Stimulated activated CD8-positive, alpha-beta memory T cell treated with anti-CD3 and anti-CD28 coated beads, Interleukin-7, amount 100 ng/mL, for 24 hours (primary cell): ENCODE results near the gene RHBDD1.

Experiments
- DNase-seq: peaks from one replicate; pipeline ENCODE4 v3.0.0-alpha.2; 2020; ENCODE audit warnings: low read depth

Gene RHBDD1

DNA sequence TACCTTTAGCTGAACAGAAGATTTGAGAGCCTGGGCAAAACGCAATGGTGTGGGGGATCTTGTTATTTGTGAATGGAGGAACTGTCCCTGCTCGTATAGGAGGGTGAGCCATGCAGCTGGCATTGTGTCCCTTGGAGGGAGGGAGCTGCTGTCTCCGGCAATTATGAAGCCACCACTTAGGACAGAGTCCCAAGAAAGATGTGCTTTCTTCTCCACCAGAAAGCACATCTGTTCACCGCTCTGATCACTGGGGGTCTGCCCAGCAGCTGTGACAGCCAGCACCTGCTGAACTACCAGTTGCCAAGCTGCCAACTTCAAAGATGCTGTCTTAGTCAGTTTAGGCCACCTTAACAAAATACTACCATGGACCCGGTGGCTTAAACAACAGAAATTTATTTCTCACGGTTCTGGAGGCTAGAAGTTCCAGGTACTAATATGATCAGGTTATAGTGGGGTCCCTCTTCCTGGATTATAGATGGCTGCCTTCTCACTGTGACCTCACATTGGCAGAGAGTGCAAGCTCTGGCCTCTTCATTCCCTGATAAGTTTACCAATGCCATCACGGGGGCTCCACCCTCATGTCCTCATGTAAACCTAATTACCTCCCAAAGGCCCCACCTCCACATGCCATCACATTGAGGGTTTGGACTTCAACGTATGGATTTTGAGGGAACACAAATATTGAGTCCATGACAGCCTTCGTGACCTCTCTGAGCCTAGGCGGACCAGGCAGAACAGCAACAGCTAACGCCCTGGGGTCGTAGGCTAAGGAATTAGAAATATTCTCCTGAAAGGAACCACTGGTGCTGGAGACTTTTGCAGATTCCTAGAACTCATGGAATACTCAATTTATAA lies 148.3 kb downstream of the RHBDD1 start:
- no peak for DNase-seq

DNA sequence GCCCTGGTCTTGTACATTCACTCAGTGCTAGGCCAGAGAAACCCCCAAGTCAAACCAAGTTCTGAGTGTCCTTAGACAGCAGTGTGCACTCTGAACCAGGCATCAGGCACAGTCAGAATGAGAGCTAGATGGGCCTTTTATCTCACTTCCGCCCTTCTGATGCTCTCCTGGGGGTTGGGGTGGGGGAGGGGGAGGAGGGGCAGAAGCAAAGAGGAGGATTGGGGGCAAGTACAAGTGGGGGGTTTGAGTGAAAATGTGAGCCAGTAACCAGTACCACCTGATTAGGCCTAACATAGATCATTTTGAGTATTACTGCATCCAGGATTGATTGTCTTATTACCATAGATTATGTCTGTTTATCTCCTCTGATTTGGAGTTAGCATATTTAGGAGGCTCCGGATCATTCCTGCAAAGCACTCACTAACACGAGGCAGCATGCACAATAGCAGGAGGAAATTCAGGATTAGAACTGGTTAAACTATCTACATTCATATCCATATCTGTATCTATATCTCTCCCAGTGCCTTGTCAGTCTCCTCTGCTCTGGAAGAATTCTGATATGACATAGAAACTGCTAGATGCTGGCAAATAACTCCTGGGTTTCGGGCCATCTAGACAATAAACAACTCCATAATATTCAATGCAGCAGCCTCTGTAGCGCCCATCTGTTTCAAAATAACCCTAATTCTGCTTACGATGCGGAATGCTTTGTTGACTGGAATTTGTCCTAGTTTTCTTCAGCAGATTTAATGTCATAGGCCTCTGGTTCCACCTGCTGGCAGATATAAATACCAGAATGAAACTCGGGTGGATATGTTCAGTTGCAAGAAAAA lies 149.1 kb downstream of the RHBDD1 start:
- DNase-seq = no peak

GRCh38 chr2:226985583-226985946 lies 149.7 kb downstream of the RHBDD1 start:
- no peak for DNase-seq

DNA sequence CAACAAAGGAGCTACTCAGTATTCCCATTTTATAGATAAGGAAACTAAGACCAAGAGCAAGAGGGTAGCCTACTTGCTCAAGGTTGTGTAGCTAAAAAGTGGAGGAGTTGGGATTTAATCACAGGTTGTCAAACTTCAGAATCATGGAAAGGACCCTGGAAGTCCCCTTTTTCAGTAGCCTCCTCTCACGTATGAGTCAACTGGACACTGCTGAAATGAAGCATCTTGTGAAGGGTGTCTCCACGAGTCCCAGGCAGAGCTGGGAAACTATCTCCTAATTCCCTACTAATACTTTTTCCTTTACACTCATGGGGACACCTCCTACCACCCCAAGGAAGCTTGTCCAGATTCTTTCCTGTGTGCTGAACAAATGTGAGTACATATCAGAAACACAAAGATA lies 155.8 kb downstream of the RHBDD1 start:
- DNase-seq = no peak

- DNase-seq = no peak
Observed at GRCh38 chr2:226993171-226993570, 157.3 kb downstream of the RHBDD1 start.

DNA sequence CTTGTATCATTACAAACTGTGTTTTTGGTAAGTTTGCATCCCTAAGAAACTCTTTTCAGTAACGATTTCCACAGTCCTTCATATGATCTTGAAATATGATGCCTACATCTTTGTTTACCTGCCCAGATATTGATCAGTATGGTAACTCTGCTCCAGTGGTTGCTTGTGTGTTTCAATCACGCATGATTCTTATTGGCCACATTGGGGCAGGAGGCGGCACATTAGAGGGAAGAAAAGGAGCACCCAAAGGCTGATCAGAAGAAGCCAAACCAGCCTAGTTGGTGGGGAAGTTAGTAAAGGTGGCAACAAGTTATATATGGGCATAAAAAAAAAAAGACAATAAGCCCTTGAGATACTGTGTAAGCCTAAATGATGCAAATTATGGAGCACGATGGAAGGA lies 158.9 kb downstream of the RHBDD1 start:
- no peak for DNase-seq

GRCh38 chr2:226995625-226996041 lies 159.8 kb downstream of the RHBDD1 start:
- DNase-seq = peak; percentile 7

- DNase-seq = no peak
Observed at GRCh38 chr2:226999661-227000060, 163.8 kb downstream of the RHBDD1 start.

GRCh38 chr2:227000123-227000522 lies 164.3 kb downstream of the RHBDD1 start:
- no peak for DNase-seq

DNA sequence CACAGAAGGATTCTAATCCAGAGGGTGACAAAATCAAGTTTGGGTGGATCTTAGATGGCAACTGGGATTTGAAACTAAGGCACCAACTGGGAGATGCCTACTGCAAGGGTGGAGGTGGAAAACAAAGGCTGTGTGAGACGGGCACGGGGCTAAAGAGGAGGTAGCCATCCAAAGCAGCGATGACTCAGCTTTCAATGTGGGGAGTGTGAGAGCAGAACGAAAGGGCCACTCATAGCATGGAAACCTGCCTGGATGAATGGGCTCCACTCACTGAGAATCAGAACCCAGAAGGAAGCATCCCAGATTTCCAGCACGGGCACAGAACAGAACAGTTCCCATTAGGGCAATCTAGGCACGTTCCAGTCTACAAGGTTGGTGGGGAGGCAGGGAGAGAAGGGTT lies 168.6 kb downstream of the RHBDD1 start:
- no peak for DNase-seq

DNA sequence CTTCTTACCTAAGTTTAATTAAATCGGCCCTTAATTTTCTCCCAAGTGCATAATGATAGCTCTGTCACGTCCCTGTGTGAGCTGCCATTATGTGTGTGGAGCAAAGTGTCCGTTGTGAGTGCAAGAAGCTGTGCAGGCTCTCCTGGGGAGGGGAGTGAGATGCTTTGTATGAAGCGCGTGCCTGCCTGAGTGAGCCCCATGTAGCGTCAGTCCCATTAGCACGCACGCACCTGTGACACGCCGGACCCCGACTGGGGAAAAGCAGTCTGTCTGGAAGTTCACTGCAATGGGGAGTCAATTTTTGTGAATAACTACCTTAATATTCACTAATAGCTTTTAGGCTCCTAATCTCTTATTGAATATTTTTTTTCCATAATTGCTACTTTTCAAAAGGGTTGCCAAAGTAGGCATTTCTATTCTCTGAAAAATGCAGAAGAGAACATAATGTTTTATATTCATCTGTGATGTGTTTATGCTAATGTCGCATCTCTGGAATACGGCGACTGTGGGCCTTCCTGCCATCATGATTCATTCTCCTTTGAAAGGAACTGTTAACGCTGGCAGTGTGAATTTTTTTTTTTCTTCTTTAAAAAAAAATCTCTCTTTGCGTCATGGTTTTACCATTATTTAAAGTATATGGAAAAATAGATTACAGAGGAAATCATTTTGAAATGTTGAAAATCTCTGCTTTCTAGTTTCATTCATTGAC lies 170.5 kb downstream of the RHBDD1 start:
- no peak for DNase-seq

DNA sequence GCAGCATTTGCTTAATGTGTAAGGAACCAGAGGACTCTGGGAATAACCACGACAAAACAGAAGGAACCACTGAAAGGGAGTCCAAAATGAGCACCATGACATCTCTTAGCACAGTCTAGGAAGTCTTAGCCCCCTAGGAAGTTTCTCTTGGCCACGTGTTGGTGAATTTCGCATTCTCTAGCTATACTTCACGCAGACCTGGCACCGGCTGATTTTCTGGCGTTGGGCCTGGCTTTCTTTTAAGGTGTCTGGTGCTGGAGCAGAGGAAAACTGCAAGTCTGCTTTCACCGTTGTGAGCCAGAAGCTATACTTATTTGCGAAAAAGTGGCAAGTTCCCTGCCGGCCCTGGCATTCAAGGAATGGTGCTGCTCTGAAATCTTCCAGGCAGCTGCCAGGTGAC lies 171.3 kb downstream of the RHBDD1 start:
- no peak for DNase-seq

DNA sequence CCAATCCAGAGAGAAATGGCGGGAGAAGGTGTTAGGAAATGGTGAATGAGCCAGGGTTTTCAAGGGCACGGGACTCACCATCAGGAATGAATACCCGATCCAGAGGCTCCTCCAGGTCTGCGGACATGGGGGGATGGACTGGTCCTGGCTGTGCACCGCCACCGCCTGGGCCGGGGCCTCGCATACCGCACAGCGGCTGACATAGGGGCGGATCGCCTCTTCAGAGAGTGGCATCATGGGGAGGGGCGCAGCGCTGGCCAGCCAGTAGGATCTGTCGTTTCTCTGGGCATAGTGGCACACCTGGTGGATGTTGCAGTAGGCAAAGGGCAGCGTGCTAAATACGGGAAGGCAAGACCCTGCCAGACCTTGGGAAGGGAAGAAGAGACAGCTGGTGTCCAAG lies 172.1 kb downstream of the RHBDD1 start:
- no peak for DNase-seq

GRCh38 chr2:227010433-227010832 lies 174.6 kb downstream of the RHBDD1 start:
- no peak for DNase-seq

- no peak for DNase-seq
Observed at GRCh38 chr2:227013330-227013729, 177.5 kb downstream of the RHBDD1 start.

- no peak for DNase-seq
Observed at GRCh38 chr2:227013881-227014280, 178.0 kb downstream of the RHBDD1 start.

DNA sequence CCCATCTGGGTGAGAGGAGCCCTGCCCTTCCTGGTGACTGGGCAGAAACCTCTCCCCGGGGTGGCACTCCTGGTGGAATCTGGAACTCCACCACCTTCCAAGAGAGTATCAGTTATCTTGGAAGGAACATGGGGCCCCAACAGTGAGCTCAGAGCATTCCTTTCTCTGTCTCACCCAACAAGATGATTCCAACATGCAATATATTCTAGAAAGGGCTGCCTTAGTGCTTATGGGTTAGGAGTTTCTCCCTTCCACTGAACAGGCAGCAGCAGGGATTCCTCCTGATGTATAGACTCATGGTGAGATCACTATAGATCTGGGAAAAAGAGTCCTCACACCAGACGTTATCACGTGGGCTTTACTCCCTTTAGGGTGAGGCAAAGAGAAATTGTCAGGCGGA lies 181.0 kb downstream of the RHBDD1 start:
- no peak for DNase-seq

GRCh38 chr2:227020416-227020815 lies 184.6 kb downstream of the RHBDD1 start:
- DNase-seq = no peak

GRCh38 chr2:227022608-227023007 lies 186.8 kb downstream of the RHBDD1 start:
- DNase-seq = no peak

- no peak for DNase-seq
Observed at GRCh38 chr2:227025510-227025909, 189.7 kb downstream of the RHBDD1 start.

DNA sequence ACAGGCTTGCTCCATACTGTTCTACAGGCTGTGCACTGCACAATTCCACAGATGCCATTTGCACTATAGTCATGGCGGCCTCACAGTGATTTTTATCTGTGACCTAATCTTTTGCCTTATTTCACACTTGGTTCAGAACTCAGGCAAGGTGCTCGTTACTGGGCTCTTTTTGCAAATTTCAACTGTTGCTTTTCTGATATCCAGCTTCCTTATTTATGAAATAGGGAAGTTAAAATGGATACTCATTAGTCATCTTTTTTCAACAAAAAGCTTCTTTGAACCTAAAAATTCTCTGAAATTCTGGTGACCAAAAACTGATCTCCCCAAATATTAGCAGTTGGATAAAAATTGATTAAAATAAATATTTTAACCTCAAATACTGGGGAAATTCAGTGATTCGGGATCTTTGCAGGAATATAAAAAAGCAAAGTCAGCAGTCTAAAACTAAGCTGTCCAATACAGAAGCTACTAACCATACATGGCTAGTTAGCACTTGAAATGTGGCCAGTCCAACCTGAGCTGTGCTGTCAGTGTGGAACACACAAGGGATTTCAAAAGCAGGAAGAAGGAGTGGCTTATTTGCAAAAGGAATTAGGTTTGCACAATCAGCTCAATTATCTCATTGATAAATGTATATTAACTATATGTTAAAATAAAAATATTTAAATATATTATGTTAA lies 193.7 kb downstream of the RHBDD1 start:
- DNase-seq = no peak

DNA sequence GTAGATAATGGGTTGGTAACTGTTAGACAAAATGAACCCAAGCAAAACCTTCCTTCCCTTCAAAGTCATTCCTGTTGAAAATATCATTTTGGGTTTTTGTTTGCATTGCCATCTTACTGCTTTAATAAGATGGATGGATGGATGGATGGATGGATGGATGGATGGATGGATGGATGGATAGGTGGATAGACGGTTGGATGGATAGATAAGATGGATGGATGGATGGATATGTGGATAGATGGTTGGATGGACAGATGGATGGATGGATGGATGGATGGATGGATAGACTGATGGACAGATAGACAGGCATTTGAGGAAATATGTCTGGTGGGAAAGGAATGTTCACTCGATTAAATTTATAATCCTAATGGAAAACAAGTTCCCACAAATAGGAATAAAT lies 194.9 kb downstream of the RHBDD1 start:
- no peak for DNase-seq
